ENCODE measurements around the gene DST. TPM values are rescaled to one million over a fixed set of nuclear protein-coding genes. Genes with fewer than 3 reads are reported as not detected.

The DST gene
- total and polyA plus RNA-seq, 2 donors (not counting 1 experiment from before 2014, with no cell fraction given): 1.5 to 1.9 TPM

- no peak for TF ChIP-seq CTCF (IDR thresholded peaks at IDR 0.05)
- TF ChIP-seq EZH2 (IDR thresholded peaks at IDR 0.05; ENCODE audit: borderline replicate concordance, insufficient read depth, low read depth, low read length, poor library complexity, severe bottlenecking): no peak
- DNase-seq (no peak), ATAC-seq (ENCODE audit: low read depth) (no peak)
- POLR2A ChIA-PET: no interaction called here
- no peaks in the 10 kb centered on the region for H3K27me3 Mint-ChIP-seq
- H3K36me3 ChIP-seq (replicated peaks in 1 of 2; ENCODE audit: control extremely low read depth in 1 of 2, control insufficient read depth in 1 of 2, extremely low read depth in 1 of 2, insufficient read depth in 2 of 2, low read length in 1 of 2): no peaks in the 10 kb centered on the region
- H3K4me3 Mint-ChIP-seq: no peak overlapping the region
- H4K20me1 ChIP-seq (ENCODE audit: control insufficient read depth, insufficient read depth, low read length, poor library complexity, severe bottlenecking): no peaks in the 10 kb centered on the region
- H3K4me1 ChIP-seq (ENCODE audit: control insufficient read depth in 2 of 2, insufficient read depth in 2 of 2, low read length in 2 of 2): no peaks in the 10 kb centered on the region
- no peaks in the 10 kb centered on the region for H3K9me3 ChIP-seq (ENCODE audit: control extremely low read depth in 1 of 3, control insufficient read depth in 2 of 3, insufficient read depth in 1 of 3, low read length in 2 of 3)
- H3K27ac ChIP-seq (ENCODE audit: low read length in 2 of 2): no peak overlapping the region
- WGBS (ENCODE audit: insufficient coverage): 94% methylated on average over 4 of the region's 5 CpGs
- no peak overlapping the region for H3K9ac ChIP-seq (ENCODE audit: low read length)
- CTCF ChIA-PET: interaction anchor here (1.0 kb wide), 1 partner anchor 15 kb away, joined by 3 read pairs; no protein-coding TSS in a partner anchor
- H3K9me3 Mint-ChIP-seq (ENCODE audit: insufficient read depth): no peaks in the 10 kb centered on the region
- H3K4me2 ChIP-seq (replicated peaks; ENCODE audit: low read depth, low read length, poor library complexity, severe bottlenecking): no peak overlapping the region
- no peaks in the 10 kb centered on the region for H3K79me2 ChIP-seq (ENCODE audit: control insufficient read depth, insufficient read depth, low read length)
- H2AFZ ChIP-seq (ENCODE audit: insufficient read depth, low read depth, low read length, poor library complexity, severe bottlenecking): no peak overlapping the region
- H3K27ac Mint-ChIP-seq: no peak overlapping the region
- no peak overlapping the region for H3K4me3 ChIP-seq (ENCODE audit: control extremely low read depth in 1 of 5, extremely low read depth in 1 of 5, insufficient read depth in 1 of 5, low read depth in 2 of 5, low read length in 4 of 5)
- H3K4me1 Mint-ChIP-seq: no peaks in the 10 kb centered on the region
- no peaks in the 10 kb centered on the region for H3K27me3 ChIP-seq (replicated peaks in 1 of 4; ENCODE audit: control extremely low read depth in 1 of 4, control insufficient read depth in 3 of 4, insufficient read depth in 4 of 4, low read length in 3 of 4)
- intact Hi-C loops (cut with micrococcal nuclease): no loop called here
Observed at GRCh38 chr6:56580271-56580670, 62.4 kb downstream of the DST start.

- POLR2A ChIA-PET: no interaction called here
- Histone ChIP-seq H3K4me1 (ENCODE audit: control insufficient read depth in 2 of 2, insufficient read depth in 2 of 2, low read length in 2 of 2) (no peaks in the 10 kb centered on the region), H3K4me2 (replicated peaks; ENCODE audit: low read depth, low read length, poor library complexity, severe bottlenecking) (no peak overlapping the region), H2AFZ (ENCODE audit: insufficient read depth, low read depth, low read length, poor library complexity, severe bottlenecking) (no peak overlapping the region), H4K20me1 (ENCODE audit: control insufficient read depth, insufficient read depth, low read length, poor library complexity, severe bottlenecking) (no peaks in the 10 kb centered on the region), H3K27me3 (replicated peaks in 1 of 4; ENCODE audit: control extremely low read depth in 1 of 4, control insufficient read depth in 3 of 4, insufficient read depth in 4 of 4, low read length in 3 of 4) (no peaks in the 10 kb centered on the region), H3K79me2 (ENCODE audit: control insufficient read depth, insufficient read depth, low read length) (no peaks in the 10 kb centered on the region), H3K9ac (ENCODE audit: low read length) (no peak overlapping the region), H3K36me3 (replicated peaks in 1 of 2; ENCODE audit: control extremely low read depth in 1 of 2, control insufficient read depth in 1 of 2, extremely low read depth in 1 of 2, insufficient read depth in 2 of 2, low read length in 1 of 2) (no peaks in the 10 kb centered on the region), H3K4me3 (ENCODE audit: control extremely low read depth in 1 of 5, extremely low read depth in 1 of 5, insufficient read depth in 1 of 5, low read depth in 2 of 5, low read length in 4 of 5) (no peak overlapping the region), H3K9me3 (ENCODE audit: control extremely low read depth in 1 of 3, control insufficient read depth in 2 of 3, insufficient read depth in 1 of 3, low read length in 2 of 3) (no peaks in the 10 kb centered on the region), H3K27ac (ENCODE audit: low read length in 2 of 2) (no peak overlapping the region)
- no CpG with 5 or more reads among the region's 2 CpGs for WGBS (ENCODE audit: insufficient coverage)
- DNase-seq (no peak), ATAC-seq (ENCODE audit: low read depth) (no peak)
- no peaks in the 10 kb centered on the region for H3K4me1 Mint-ChIP-seq
- H3K9me3 Mint-ChIP-seq (ENCODE audit: insufficient read depth): no peaks in the 10 kb centered on the region
- CTCF ChIA-PET: interaction anchor here (0.7 kb wide), 1 partner anchor 15 kb away, joined by 3 read pairs; no protein-coding TSS in a partner anchor
- no peaks in the 10 kb centered on the region for H3K27me3 Mint-ChIP-seq
- no peak overlapping the region for H3K4me3 Mint-ChIP-seq
- intact Hi-C loops (cut with micrococcal nuclease): no loop called here
- no peak overlapping the region for H3K27ac Mint-ChIP-seq
- no peak for TF ChIP-seq CTCF (IDR thresholded peaks at IDR 0.05)
- TF ChIP-seq EZH2 (IDR thresholded peaks at IDR 0.05; ENCODE audit: borderline replicate concordance, insufficient read depth, low read depth, low read length, poor library complexity, severe bottlenecking): no peak
Observed at GRCh38 chr6:56579155-56579851, 63.4 kb downstream of the DST start.

All from B cell (primary cell).